Panc1 (cell line): ENCODE data around the gene SCEL.

Experiments
- CTCF ChIP-seq: fragments of 450-650 bp; IDR thresholded peaks from 2 replicates; pipeline ENCODE4 v1.5.1; 2017; ENCODE audit warnings: mild to moderate bottlenecking
- POLR2AphosphoS5 ChIP-seq: IDR thresholded peaks from 2 replicates; pipeline ENCODE4 v1.6.1; 2012; ENCODE audit warnings: mild to moderate bottlenecking, low read depth, low read length, moderate library complexity
- REST ChIP-seq, 2 experiments: IDR thresholded peaks; 2 replicates each; pipeline ENCODE4 v1.6.1; 2011 to 2012; ENCODE audit warnings: low read depth in 2 of 2, control low read depth in 1 of 2, low read length in 1 of 2, mild to moderate bottlenecking in 1 of 2, moderate library complexity in 1 of 2; ENCODE audit not compliant: insufficient read depth in 1 of 2

- TF ChIP-seq CTCF = no peak
- TF ChIP-seq POLR2AphosphoS5 = no peak
- TF ChIP-seq REST (IDR thresholded peaks at IDR 0.05; ENCODE audit: insufficient read depth in 1 of 2, low read depth in 2 of 2, low read length in 1 of 2) = no peak
Measured at GRCh38 chr13:77521194-77521593, 14.3 kb upstream of the SCEL start.
